PC-3 (cell line): ENCODE results near the gene UBAC2.

ENCODE experiments used
- EZH2 ChIP-seq: fragments of 300-600 bp; sonication (generic); IDR thresholded peaks from one replicate; pipeline ENCODE4 v1.6.1; 2017; ENCODE audit warnings: antibody characterized with exemption, mild to moderate bottlenecking, low read length; ENCODE audit not compliant: unreplicated experiment
- EZH2phosphoT487 ChIP-seq: fragments of 300-600 bp; sonication (generic); IDR thresholded peaks from 2 replicates; pipeline ENCODE4 v1.6.1; 2018; ENCODE audit warnings: mild to moderate bottlenecking, antibody characterized with exemption, low read length, borderline replicate concordance
- TF ChIP-seq, protein P1 (sequence below): fragments of 300-600 bp; sonication (generic); conservative IDR thresholded peaks from 2 replicates; pipeline ENCODE4 v1.5.1; 2017; ENCODE audit warnings: antibody characterized with exemption, low read depth, mild to moderate bottlenecking, low read length

DNA sequence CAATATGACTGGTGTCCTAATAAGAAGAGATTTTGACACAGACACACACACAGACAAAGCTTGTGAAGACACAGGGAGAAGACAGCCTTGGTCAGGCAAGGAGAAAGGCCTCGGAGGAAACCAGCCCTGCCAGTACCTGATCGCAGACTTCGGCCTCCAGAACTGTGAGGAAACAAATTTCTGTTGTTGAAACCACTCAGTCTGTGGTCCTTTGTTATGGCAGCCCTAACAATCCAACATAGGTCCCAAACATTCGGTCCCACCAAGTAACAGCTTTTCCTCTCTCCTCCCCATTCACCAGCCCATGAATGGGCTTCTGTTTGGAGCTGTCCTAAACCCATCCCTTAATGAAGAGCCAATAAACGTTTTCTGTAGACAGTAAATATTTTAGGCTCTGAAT, 36.4 kb upstream of the UBAC2 start:
- TF ChIP-seq, protein P1, sequence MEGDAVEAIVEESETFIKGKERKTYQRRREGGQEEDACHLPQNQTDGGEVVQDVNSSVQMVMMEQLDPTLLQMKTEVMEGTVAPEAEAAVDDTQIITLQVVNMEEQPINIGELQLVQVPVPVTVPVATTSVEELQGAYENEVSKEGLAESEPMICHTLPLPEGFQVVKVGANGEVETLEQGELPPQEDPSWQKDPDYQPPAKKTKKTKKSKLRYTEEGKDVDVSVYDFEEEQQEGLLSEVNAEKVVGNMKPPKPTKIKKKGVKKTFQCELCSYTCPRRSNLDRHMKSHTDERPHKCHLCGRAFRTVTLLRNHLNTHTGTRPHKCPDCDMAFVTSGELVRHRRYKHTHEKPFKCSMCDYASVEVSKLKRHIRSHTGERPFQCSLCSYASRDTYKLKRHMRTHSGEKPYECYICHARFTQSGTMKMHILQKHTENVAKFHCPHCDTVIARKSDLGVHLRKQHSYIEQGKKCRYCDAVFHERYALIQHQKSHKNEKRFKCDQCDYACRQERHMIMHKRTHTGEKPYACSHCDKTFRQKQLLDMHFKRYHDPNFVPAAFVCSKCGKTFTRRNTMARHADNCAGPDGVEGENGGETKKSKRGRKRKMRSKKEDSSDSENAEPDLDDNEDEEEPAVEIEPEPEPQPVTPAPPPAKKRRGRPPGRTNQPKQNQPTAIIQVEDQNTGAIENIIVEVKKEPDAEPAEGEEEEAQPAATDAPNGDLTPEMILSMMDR, result no peak
- no peak for TF ChIP-seq EZH2
- no peak for TF ChIP-seq EZH2phosphoT487
